ENCODE data around the gene SMAP1. TPM values are rescaled to one million over a fixed set of nuclear protein-coding genes. Genes with fewer than 3 reads are reported as not detected.

SMAP1 gene
- total RNA-seq, 1 experiment from 2014 or later = 36.1 TPM

DNA sequence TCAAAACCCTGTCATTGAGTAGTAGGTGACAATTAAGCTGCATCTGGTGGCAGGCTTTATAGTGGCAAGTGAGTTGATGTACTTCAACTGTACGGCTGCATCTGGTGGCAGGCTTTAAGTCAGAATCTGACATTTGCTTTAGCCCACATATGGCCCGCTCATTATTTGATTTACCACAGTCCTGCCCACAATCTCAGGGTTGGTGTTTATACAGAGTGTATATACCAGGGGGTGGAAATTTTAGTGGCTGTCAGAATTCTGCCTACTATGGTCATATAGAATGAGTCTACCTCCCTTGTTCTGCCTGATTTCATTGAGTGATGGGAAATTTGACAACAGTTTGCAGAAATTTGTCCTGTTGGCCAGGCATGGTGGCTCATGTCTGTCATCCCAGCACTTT is 112.3 kb downstream of the SMAP1 start:
- intact Hi-C loops (cut with micrococcal nuclease; ENCODE audit: unreplicated experiment) = no loop called here
- POLR2A ChIA-PET = no interaction called here
- BruUV-seq (replicated peaks) = no TSS peak

DNA sequence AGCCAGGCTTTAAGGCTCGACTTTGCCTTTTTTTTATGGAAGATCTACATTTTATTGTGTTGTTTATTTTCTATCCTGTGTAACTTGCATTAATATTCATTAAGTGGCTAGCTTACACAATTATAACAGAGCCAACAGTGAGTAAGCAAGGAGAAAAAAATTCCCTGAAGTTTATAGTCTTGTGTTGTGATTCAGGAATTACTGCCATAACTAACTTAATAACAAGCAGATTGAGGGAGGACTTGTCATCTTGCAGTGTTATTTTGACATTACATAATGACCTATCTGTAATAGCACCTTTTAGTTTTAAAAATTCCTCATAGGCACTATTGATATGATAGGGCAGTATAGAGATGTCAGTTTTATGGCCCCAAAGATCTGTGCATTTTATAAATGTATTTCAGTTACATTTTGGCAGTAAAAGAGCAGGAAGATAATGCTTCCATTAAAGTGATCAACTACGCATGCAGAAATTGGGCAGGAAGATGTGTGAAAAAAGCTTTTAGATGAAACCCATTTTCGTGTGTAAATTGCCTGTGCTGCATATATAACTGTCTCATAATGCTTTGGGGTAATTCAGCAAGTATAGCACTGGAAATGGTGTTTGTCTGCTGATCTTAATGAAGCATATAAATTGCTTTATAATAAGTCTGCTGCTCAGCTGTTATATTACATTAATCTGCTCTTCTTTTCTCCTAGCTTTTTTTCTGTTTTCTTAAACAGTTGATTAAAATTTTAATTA is 123.0 kb downstream of the SMAP1 start:
- H3K36me3 Mint-ChIP-seq (ENCODE audit: insufficient read depth, unreplicated experiment) = peaks cover 5% of the 10 kb centered on the region
- intact Hi-C loops (cut with micrococcal nuclease; ENCODE audit: unreplicated experiment) = no loop called here
- TF ChIP-seq, protein P1, sequence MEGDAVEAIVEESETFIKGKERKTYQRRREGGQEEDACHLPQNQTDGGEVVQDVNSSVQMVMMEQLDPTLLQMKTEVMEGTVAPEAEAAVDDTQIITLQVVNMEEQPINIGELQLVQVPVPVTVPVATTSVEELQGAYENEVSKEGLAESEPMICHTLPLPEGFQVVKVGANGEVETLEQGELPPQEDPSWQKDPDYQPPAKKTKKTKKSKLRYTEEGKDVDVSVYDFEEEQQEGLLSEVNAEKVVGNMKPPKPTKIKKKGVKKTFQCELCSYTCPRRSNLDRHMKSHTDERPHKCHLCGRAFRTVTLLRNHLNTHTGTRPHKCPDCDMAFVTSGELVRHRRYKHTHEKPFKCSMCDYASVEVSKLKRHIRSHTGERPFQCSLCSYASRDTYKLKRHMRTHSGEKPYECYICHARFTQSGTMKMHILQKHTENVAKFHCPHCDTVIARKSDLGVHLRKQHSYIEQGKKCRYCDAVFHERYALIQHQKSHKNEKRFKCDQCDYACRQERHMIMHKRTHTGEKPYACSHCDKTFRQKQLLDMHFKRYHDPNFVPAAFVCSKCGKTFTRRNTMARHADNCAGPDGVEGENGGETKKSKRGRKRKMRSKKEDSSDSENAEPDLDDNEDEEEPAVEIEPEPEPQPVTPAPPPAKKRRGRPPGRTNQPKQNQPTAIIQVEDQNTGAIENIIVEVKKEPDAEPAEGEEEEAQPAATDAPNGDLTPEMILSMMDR (IDR thresholded peaks at IDR 0.05; ENCODE audit: insufficient read depth in 1 of 2, low read depth in 1 of 2, low read length in 1 of 2, severe bottlenecking in 1 of 2, unreplicated experiment in 1 of 2) = no peak
- H3K4me1 Mint-ChIP-seq (ENCODE audit: low read depth, unreplicated experiment) = no peaks in the 10 kb centered on the region
- Histone ChIP-seq H3K9me3 (no peaks in the 10 kb centered on the region), H3K27me3 (replicated peaks; ENCODE audit: control insufficient read depth, insufficient read depth, low read length) (no peaks in the 10 kb centered on the region), H3K4me1 (no peaks in the 10 kb centered on the region), H3K36me3 (ENCODE audit: control insufficient read depth, insufficient read depth, low read length) (no peaks in the 10 kb centered on the region), H3K4me3 (ENCODE audit: low read depth, low read length) (no peak overlapping the region)
- POLR2A ChIA-PET = no interaction called here
- DNase-seq = no peak
- no peaks in the 10 kb centered on the region for H3K27me3 Mint-ChIP-seq (ENCODE audit: insufficient read depth, unreplicated experiment)
- CTCF ChIA-PET = no interaction called here
- no peak overlapping the region for H3K27ac Mint-ChIP-seq (ENCODE audit: unreplicated experiment)
- BruUV-seq (replicated peaks) = no TSS peak
- H3K9me3 Mint-ChIP-seq (ENCODE audit: unreplicated experiment) = peaks cover 17% of the 10 kb centered on the region
- no peak overlapping the region for H3K4me3 Mint-ChIP-seq (ENCODE audit: unreplicated experiment)

More for the DNA sequence above, 112.3 kb downstream of the SMAP1 start:
- Mint-ChIP-seq H3K9me3 (ENCODE audit: unreplicated experiment) (no peaks in the 10 kb centered on the region), H3K4me3 (ENCODE audit: unreplicated experiment) (no peak overlapping the region), H3K27me3 (ENCODE audit: insufficient read depth, unreplicated experiment) (no peaks in the 10 kb centered on the region), H3K27ac (ENCODE audit: unreplicated experiment) (no peak overlapping the region), H3K36me3 (ENCODE audit: insufficient read depth, unreplicated experiment) (peaks cover 27% of the 10 kb centered on the region), H3K4me1 (ENCODE audit: low read depth, unreplicated experiment) (no peaks in the 10 kb centered on the region)
- CTCF ChIA-PET = no interaction called here
- Histone ChIP-seq H3K4me1 (no peaks in the 10 kb centered on the region), H3K9me3 (no peaks in the 10 kb centered on the region), H3K36me3 (ENCODE audit: control insufficient read depth, insufficient read depth, low read length) (no peaks in the 10 kb centered on the region), H3K27me3 (replicated peaks; ENCODE audit: control insufficient read depth, insufficient read depth, low read length) (no peaks in the 10 kb centered on the region), H3K4me3 (ENCODE audit: low read depth, low read length) (no peak overlapping the region)
- TF ChIP-seq, protein P1 (IDR thresholded peaks at IDR 0.05; ENCODE audit: insufficient read depth in 1 of 2, low read depth in 1 of 2, low read length in 1 of 2, severe bottlenecking in 1 of 2, unreplicated experiment in 1 of 2) = no peak
- no peak for DNase-seq

DNA sequence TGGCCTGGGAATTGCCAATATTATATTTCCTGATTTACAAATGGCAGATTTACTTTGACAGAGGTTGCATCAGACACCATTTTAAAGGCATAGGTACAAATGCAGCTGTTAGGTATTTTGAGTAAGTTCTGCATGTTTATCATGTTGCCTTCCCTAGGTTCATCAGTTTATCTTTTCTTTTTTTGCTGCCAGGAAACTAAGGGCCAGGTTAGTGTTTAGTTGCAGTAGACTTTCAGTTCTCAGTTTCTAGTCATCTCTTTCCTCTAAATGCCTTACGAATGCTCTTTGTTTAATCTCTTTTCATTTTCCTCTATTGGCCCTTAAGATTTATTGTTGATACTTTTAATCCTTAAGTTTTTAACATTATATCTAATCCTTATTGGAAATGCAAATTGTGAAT is 129.9 kb downstream of the SMAP1 start:
- H3K4me1 ChIP-seq = no peaks in the 10 kb centered on the region
- Mint-ChIP-seq H3K27ac (ENCODE audit: unreplicated experiment) (no peak overlapping the region), H3K4me1 (ENCODE audit: low read depth, unreplicated experiment) (no peaks in the 10 kb centered on the region), H3K4me3 (ENCODE audit: unreplicated experiment) (no peak overlapping the region), H3K9me3 (ENCODE audit: unreplicated experiment) (peaks cover 13% of the 10 kb centered on the region), H3K27me3 (ENCODE audit: insufficient read depth, unreplicated experiment) (no peaks in the 10 kb centered on the region), H3K36me3 (ENCODE audit: insufficient read depth, unreplicated experiment) (peaks cover 5% of the 10 kb centered on the region)
- ChIA-PET CTCF (no interaction called here), POLR2A (no interaction called here)
- intact Hi-C loops (cut with micrococcal nuclease; ENCODE audit: unreplicated experiment) = no loop called here
- no peak overlapping the region for H3K4me3 ChIP-seq (ENCODE audit: low read depth, low read length)
- H3K9me3 ChIP-seq = no peaks in the 10 kb centered on the region
- TF ChIP-seq, protein P1 (IDR thresholded peaks at IDR 0.05; ENCODE audit: insufficient read depth in 1 of 2, low read depth in 1 of 2, low read length in 1 of 2, severe bottlenecking in 1 of 2, unreplicated experiment in 1 of 2) = no peak
- H3K27me3 ChIP-seq (replicated peaks; ENCODE audit: control insufficient read depth, insufficient read depth, low read length) = no peaks in the 10 kb centered on the region
- no peak for DNase-seq
- no peaks in the 10 kb centered on the region for H3K36me3 ChIP-seq (ENCODE audit: control insufficient read depth, insufficient read depth, low read length)
- BruUV-seq (replicated peaks) = no TSS peak

All from Caco-2 (cell line).